GM18861 (cell line): ENCODE results near the gene PROM2.
"Not testable (repeated sequence)": the region's sequence is repeated elsewhere in the genome, so short reads cannot be mapped to it uniquely, and the experiment has no call there.

Experiments used
- ATAC-seq: cut with Tn5 transposase; IDR thresholded peaks from one replicate; pipeline ENCODE4 v1.9.1; 2021; ENCODE audit not compliant: unreplicated experiment

The PROM2 gene

DNA sequence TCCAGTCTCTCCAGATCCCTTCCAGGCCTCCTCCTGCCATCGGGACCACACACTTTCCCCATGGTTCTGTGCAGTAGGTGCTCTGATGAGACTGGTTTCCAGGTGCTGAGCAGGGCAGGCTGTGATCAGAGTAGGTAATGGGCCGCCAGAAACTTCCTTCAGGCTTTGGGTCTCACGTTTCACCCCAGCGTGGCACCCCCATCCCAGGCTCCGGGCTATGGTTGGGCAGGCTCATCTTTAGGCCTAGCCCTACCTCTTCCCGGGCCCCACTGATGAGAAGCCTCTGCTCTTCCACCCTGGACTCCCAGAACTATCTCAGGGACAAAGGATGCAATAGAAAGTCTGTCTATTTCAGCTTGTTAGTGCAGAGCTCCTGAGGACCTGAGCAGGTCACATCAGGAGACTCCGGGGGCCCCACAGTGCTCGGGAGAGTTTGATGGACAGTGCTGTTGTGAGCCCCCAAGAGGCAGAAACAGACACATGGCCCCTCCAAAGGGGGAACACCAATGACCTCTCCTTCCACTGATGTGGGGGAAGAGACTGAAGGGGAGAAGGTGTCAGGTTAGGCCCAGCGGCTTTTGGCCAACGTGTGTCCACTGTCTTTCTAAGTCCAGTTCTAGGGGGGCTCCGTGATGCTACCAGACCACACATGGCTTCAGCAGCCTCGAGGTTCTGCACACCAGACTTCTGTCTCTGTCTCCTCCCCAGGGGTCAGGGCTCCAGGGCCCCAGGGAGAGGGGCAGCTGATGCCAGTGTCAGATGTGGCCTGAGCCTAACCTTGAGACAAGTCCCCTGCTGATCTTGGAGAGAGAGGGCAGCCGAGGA, 5.8 kb upstream of the PROM2 start:
- no peak for ATAC-seq

DNA sequence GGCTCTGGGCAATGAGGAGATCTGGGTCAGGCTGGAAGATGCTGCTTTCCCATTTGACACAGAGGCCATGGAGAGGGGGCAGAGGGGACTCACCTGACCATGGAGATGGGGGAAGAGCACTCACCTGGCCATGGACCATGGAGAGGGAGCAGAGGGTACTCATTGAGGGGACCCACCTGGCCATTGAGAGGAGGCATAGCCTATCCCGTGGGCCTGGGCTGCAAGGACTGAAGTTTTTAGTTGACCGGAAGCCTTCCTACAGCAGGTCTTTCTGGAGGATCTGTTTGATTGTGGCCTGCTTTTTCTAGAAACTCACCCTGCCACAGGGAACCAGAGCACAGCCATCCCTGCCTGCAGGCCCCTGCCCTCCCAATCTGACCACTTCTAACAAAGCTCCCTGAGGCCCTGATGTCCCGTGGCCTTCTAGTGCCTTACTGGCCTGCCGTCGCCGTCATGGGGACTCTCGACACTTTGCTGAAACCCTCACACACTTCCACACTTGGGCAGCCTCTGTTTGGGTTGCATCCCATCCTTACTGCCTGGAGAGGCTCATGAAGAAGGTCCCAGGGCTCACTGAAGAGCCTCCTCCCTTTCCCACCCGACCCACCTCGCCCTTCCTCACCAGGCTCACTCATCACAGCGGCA, 5.1 kb upstream of the PROM2 start:
- no peak for ATAC-seq

GRCh38 chr2:95269745-95270144, 4.5 kb upstream of the PROM2 start:
- ATAC-seq, result not testable (repeated sequence)

- ATAC-seq, result no peak
Observed at GRCh38 chr2:95270541-95271081, 3.6 kb upstream of the PROM2 start.

DNA sequence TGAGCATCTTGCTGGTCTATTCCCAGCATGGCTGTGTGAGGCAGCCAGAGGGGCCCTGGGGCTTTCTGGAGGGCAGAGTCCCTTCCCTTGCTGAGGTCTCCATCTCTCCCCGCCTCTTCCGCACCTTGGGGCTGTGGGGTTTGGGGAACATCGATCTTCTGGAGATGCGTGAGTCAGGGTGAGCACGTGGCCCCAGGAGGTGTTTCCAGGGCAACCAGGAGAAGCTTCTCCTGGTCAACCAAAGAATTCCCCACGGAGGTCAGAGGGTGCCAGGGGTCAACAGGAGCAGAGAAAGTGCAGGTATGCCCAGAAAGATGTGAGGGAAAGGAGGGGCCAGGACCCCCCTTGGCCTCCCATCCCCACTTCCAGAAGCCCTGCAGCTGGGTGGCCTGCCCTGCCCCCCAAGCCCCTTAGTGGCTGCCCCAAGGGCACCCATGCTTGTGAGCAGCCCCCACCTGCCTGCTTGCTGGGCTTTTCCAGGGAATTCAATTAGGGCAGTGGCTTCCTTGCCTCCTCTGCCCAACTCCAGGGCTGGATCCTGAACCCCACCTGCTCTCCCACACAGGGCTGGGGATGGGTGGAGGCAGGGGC, 2.8 kb upstream of the PROM2 start:
- ATAC-seq, result no peak

DNA sequence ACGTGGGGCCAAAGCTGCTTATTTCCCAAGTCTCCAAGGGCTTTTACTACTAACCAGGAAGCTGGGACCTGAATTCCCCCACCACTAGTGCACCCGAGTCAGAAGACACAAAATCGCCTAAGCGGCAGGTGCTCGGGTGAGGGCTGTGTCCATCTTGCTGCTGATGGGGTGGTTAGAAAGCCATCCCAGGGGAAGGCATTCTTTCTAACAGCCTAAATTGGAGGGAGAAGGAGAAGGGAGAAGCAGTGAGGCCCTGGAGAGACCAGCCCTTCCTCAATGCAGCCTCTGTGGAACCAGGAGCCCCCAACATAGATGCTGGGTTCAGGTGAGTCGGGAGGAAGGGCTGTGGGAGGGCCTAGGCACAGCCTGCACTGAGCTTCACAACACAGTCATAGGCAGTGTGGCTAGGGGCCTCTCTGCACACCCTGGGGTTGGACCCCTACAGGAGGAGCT, 1.9 kb upstream of the PROM2 start:
- no peak for ATAC-seq

GRCh38 chr2:95272781-95273180, 1.5 kb upstream of the PROM2 start:
- no peak for ATAC-seq

DNA sequence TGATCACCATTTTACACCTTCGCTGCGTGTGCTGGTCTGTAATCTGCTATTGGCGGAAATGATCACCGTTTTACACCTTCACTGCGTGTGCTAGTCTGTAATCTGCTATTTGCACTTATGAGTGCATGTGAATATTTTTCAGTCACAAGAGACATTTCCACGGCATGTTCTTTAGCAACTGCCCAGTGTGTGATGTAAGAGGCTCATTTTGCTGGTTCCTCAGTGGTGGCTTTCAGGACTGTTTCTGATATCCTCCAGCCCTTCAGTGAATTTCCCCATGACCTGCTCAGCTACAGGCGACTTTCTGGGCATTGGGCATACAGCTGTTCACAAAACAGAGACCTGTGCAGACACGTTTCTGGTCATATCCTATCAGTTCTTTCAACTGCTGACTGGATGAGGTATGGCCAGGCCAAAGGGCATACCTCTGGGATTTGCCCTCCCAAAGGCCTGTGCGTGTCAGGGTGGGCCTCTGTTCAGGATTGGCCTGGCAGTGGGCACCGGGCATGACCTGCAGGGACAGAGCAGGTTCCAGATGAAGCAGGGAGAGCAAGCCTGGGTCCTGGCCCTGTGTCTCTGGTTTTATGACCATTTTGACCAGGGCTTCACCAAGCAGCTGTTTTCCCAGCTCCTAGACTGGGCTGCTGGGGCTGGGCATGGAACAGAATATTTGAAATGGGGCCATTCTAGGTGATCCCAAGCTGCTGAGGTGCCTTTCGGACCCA, 521 bp upstream of the PROM2 start:
- no peak for ATAC-seq

DNA sequence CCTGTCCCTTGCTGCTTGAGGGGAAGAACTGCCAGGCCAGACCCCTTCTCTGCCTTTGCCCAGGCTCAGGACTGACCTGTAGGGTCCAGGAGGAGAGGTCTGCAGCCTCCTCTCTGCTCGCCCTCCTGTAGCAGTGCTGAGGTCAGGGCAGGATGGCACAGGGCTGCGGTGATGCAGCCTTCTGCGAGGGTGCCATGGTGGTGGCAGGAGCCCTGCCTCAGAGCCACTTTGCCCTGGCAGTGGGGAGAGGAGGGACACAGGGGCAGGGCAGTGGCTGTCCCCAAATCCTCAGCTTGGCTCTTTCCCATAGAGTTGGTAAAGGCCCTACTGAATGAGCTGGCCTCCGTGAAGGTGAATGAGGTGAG, 884 bp downstream of the PROM2 start:
- no peak for ATAC-seq

DNA sequence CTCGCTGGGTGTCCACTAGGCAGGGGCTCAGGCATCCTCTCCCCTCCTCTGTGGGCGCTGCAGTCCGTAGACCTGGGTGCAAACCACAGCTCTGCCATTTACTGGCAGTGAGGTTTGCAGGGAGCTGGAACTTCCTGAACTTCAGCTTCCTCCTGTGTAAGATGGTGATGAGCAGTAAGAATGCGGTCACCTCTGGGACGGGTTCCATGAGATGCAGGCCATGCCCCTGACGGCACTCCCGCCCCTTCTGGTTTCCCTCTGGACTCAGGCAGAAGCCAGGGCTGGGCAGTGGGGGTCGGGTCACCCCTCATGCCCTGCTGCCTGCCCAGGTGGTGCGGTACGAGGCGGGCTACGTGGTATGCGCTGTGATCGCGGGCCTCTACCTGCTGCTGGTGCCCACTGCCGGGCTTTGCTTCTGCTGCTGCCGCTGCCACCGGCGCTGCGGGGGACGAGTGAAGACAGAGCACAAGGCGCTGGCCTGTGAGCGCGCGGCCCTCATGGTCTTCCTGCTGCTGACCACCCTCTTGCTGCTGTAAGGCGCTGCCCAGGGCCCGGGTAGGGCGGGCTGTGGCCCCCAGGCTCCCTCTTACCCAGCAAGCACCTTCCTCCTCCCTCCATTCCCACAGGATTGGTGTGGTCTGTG, 1.5 kb downstream of the PROM2 start:
- ATAC-seq, result no peak

DNA sequence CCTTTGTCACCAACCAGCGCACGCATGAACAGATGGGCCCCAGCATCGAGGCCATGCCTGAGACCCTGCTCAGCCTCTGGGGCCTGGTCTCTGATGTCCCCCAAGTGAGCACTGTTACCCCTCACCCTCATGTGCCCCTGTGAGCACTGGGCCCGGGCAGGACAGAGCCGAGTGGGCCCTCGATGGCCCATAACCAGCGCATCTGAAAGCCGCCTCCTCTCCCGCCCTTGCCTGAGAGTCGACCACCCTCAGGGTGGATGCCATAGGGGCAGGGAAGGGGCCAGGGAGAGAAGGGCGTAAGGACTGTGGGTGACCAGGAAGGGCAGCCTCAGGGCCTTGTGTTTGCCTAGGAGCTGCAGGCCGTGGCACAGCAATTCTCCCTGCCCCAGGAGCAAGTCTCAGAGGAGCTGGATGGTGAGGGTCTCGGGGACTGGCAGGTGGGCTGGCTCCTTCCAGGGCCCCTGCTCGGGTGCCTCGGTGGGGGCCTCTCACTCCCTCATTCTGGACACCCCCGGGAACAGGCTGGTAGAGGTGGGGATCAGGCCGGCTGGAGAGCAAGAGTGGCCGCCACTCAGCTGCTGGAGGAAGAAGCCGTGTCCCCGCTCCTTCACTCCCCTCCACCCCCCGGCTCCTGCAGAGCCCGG, 2.1 kb downstream of the PROM2 start:
- ATAC-seq, result no peak

DNA sequence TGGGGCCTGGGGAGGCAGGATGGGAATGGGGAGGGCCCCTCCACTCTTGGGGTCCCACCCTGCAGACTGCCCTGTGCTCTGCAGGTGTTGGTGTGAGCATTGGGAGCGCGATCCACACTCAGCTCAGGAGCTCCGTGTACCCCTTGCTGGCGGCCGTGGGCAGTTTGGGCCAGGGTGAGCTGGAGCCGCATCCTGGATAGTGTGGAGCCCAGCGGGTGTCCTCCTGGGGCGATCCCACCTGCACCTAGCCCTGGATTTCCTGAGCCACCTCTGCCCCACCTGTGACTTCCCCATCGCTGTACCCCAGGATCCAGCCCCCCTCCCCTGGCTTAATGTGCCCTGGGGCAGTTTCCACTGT, 2.6 kb downstream of the PROM2 start:
- no peak for ATAC-seq

GRCh38 chr2:95277246-95277906, 3.1 kb downstream of the PROM2 start:
- ATAC-seq, result no peak

GRCh38 chr2:95278051-95278471, 3.8 kb downstream of the PROM2 start:
- ATAC-seq, result no peak

- ATAC-seq, result no peak
Observed at GRCh38 chr2:95278637-95279225, 4.5 kb downstream of the PROM2 start.

DNA sequence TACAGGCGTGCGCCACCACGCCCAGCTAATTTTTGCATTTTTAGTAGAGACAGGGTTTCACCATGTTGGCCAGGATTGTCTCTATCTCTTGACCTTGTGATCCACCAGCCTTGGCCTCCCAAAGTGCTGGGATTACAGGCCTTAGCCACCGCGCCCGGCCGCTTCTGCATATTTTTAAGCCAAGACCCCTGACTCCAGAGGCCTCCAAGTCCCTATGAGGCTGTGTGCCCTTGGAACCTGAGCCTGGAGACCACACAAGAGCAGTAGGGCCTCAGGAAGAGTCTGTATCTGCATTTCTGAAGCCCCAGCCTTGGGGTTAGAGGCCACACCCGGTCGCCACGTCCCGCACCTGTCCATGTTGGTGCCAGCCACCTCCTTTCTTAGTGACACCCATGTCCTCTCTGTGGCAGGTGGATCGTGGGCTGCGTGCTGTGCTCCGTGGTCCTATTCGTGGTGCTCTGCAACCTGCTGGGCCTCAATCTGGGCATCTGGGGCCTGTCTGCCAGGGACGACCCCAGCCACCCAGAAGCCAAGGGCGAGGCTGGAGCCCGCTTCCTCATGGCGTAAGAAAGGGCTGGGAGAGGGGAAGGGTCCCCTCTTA, 5.3 kb downstream of the PROM2 start:
- no peak for ATAC-seq

DNA sequence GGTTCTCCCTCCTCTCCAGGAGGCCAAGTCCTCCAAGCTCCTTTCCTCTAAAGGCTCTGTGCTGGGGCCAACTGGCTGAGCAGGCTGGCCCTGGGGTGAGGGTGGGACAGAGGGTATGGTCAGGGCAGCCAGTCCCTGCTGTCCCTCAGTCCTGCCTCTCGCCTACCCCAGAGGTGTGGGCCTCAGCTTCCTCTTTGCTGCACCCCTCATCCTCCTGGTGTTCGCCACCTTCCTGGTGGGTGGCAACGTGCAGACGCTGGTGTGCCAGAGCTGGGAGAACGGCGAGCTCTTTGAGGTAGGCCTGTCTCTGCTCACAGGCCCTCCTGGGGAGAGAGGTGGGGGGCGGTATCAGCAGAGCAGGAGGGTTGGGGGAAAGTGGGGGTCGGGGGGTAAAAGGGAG, 6.8 kb downstream of the PROM2 start:
- no peak for ATAC-seq

GRCh38 chr2:95281786-95282185, 7.5 kb downstream of the PROM2 start:
- ATAC-seq, result no peak

GRCh38 chr2:95282458-95282857, 8.2 kb downstream of the PROM2 start:
- no peak for ATAC-seq
